Skeletal muscle tissue (tissue), 4 donors: Measurements from ENCODE around the gene AEN. TPM values are rescaled to one million over a fixed set of nuclear protein-coding genes. Genes with fewer than 3 reads are reported as not detected.

Experiments used
- H3K27ac ChIP-seq: one replicate; pipeline ENCODE4 v1.7.0; 2013; ENCODE audit warnings: mild to moderate bottlenecking, low read depth, low read length, inconsistent platforms
- H3K27me3 ChIP-seq, 3 donors: one replicate each; pipeline ENCODE4 v1.7.0; 2013; ENCODE audit warnings: low read length in 3 of 3; ENCODE audit not compliant: control insufficient read depth in 3 of 3, insufficient read depth in 3 of 3
- H3K36me3 ChIP-seq, 3 donors: one replicate each; pipeline ENCODE4 v1.7.0; 2013; ENCODE audit warnings: low read length in 3 of 3; ENCODE audit not compliant: control insufficient read depth in 3 of 3, insufficient read depth in 3 of 3
- H3K4me1 ChIP-seq, 3 donors: one replicate each; pipeline ENCODE4 v1.7.0; 2013; ENCODE audit warnings: low read length in 3 of 3, mild to moderate bottlenecking in 3 of 3; ENCODE audit not compliant: control insufficient read depth in 3 of 3, insufficient read depth in 3 of 3
- H3K4me3 ChIP-seq, 3 donors: one replicate each; pipeline ENCODE4 v1.7.0; 2013; ENCODE audit warnings: low read length in 3 of 3
- H3K9ac ChIP-seq, 3 donors: one replicate each; pipeline ENCODE4 v1.7.0; 2013; ENCODE audit warnings: low read length in 3 of 3, mild to moderate bottlenecking in 3 of 3, moderate library complexity in 2 of 3, low read depth in 1 of 3
- H3K9me3 ChIP-seq, 3 donors: one replicate each; pipeline ENCODE4 v1.7.0; 2013; ENCODE audit warnings: low read length in 3 of 3; ENCODE audit not compliant: control insufficient read depth in 3 of 3
- total RNA-seq: library from RNA; depleted of rRNA; stranded (reverse); fragments of >200 nt; gene quantifications from one replicate; pipeline ENCODE4 v1.2.3, GENCODE V29; 2014
- donor health status: Osteomylitis.

AEN gene
- total RNA-seq, 1 donor from 2014 or later, result 5.2 TPM

DNA sequence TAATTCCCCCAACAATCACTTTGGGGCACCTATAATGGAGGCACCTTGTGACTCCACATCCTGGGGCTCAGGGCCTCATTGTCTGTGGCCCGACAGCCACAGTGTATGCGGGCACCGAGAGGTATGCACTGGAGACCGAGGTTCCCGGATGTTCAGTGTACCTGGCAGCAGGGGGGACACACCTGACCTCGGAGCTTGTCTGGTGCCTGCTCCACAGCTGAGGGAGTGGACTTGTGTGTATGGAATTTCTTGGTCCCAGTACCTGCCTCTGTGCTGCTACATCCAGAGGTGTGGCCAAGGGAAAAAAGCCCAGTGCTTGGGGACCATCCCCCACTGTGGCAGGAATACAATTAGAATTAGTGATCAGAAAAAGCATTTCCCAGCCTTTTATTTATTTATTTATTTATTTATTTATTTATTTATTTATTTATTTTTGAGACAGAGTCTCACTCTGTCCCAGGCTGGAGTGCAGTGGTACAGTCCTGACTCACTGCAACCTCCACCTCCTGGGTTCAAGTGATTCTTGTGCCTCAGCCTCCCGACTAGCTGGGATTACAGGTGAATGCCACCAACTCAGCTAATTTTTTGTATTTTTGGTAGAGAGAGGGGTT is 8.8 kb upstream of the AEN start:
- Histone ChIP-seq H3K9ac (no peak overlapping the region), H3K27ac (no peak overlapping the region), H3K27me3 (peaks cover 0 to 7% (median 0%) of the 10 kb centered on the region in 3 donors), H3K36me3 (no peaks in the 10 kb centered on the region), H3K4me3 (no peak overlapping the region), H3K9me3 (no peaks in the 10 kb centered on the region), H3K4me1 (no peaks in the 10 kb centered on the region)

DNA sequence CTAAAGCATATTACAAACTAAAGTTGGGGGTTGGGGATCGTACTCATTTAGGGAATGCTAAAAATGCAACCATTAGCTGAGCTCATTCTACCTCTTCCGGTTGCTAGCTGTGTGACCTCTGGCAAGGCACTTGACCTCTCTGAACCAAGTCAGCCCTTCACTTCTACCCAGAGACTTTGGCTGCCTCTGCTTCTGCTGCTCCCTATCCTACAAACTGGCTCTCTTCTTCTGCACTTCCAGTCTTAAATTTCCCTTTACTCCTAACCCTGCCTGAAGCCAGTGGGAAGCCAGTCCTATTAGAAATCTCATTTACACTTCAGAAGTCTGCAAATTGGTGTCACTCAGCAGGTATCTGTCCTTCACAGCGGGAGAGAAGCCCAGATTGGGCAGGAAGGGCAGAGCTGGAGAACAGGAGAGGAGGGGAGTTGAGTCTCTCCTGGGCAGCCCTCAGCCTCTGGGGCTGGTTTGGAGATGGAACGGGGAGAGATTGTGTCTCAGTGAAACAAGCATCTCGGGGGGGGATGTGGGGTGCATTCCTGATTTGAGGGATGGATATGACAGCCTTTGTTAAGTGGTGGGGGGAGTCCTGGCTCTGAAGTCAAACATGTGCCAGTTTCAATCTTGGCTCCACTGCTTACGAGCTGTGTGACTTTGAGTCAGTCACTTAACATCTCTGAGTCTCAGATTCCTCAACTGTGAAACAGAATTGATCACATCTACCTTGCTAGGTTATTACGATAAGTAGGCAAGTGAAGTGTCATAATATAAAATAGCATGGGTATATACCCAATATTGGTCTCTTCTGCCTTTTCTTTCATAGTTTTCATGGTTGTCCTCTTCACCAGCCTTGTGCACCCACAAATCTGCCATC is 7.8 kb upstream of the AEN start:
- Histone ChIP-seq H3K36me3 (no peaks in the 10 kb centered on the region), H3K27me3 (no peaks in the 10 kb centered on the region), H3K4me3 (no peak overlapping the region), H3K9me3 (no peaks in the 10 kb centered on the region), H3K9ac (no peak overlapping the region), H3K27ac (no peak overlapping the region), H3K4me1 (no peaks in the 10 kb centered on the region)

DNA sequence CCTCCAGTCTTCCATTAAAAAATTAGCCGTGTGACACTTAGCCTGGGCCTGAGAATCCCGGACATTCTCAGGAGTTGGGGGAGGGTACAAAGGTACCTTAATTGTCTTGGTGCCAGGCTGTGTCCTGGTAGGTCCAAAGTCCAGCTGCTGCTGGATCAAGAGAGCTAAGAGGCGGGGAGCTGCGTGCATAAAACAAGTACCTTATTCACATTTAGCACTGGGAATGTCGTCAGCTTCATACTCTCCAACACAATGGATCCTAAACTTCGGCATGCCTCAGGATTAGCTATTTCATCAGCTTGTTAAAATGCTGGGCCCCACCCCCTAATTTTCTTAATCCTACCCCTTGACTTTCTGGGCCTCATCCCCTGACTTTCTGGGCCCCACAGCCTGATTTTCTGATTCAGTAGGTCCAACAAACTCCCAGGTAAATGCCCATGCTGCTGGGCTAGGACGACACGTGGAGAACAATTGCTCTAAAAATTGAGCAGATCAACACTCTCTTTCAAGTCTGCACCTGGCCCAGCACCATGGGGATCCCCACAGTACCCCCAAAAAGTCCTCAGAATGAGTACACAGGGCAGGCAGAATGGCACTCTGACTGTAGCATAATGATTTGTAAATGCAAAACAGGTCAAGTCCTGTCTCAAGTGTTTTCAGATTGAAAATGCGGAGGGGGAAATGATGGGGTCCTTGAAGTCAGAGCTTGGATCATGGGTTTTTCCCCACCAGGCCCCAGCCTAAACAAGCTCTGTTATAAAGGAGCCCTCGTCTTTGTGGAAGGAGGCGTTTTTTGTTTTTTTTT is 5.6 kb upstream of the AEN start:
- Histone ChIP-seq H3K36me3 (no peaks in the 10 kb centered on the region), H3K9ac (no peak overlapping the region), H3K4me3 (no peak overlapping the region), H3K4me1 (peaks cover 0 to under 1% (median 0%) of the 10 kb centered on the region in 3 donors), H3K27ac (no peak overlapping the region), H3K9me3 (no peaks in the 10 kb centered on the region), H3K27me3 (no peaks in the 10 kb centered on the region)

DNA sequence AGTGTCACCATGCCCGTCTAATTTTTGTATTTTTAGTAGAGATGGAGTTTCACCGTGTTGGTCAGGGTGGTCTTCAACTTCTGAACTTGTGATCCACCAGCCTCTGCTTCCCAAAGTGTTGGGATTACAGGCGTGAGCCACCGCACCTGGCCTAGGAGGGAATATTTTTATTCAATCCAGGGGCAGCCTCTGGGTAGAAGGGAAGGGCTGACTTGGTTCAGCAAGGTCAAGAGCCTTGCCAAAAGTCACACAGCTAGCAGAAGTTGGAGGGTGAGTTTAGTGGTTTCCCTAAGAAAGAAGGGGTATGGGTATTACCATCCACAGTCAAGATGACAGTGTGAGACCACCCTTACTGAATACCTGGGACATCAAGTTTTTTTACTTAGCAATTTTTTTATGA is 4.9 kb upstream of the AEN start:
- no peaks in the 10 kb centered on the region for H3K27me3 ChIP-seq
- H3K4me3 ChIP-seq, result no peak overlapping the region
- H3K4me1 ChIP-seq, result peaks cover 4 to 6% (median 4%) of the 10 kb centered on the region in 3 donors
- no peaks in the 10 kb centered on the region for H3K9me3 ChIP-seq
- no peak overlapping the region for H3K27ac ChIP-seq
- no peak overlapping the region for H3K9ac ChIP-seq
- H3K36me3 ChIP-seq, result no peaks in the 10 kb centered on the region

DNA sequence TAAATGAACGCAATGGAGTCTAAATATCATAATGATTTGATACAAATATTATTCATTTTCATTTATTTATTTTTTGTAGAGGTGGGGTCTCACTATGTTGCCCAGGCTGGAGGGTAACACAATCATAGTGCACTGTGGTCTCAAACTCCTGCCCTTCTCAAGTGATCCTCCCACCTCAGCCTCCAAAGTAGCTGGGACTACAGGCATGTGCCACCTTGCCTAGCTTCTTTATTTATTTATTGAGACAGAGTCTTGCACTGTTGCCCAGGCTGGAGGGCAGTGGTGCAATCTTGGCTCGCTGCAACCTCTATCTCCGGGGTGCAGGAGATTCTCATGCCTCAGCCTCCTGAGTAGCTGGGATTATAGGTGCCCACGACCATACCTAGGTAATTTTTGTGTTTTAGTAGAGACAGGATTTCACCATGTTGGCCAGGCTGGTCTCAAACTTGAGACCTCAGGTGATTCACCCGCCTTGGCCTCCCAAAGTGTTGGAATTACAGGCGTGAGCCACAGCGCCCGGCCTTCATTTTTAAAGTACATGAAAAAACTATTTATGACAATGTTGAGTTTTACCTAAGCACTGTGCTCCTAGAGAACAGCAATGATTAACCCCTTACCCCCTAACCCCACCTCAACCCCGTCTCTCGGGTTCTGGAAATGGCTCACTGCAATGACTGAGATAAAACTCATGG is 4.0 kb upstream of the AEN start:
- Histone ChIP-seq H3K4me1 (peaks cover 10 to 15% (median 11%) of the 10 kb centered on the region in 3 donors), H3K4me3 (no peak overlapping the region), H3K9ac (no peak overlapping the region), H3K27me3 (no peaks in the 10 kb centered on the region), H3K9me3 (no peaks in the 10 kb centered on the region), H3K27ac (no peak overlapping the region), H3K36me3 (no peaks in the 10 kb centered on the region)

DNA sequence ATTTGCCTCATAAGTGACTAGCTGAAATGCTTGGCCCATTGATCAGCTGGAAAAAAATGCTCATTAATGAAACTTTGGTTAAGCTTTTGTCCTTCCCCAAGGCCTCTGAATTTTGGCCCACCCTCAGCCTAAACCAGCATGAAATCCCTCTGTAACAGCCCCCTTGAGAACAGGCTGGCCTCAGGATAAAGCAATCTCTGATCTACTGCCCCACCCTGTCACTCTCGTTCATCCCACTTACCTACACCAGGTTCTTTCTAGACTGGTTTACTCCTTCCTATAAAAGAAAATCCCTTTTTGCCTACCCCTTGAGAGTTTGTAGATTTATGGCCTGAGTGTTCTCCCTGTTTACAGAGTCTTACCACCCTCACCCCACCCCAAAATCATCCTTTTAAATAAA is 3.4 kb upstream of the AEN start:
- no peaks in the 10 kb centered on the region for H3K36me3 ChIP-seq
- H3K4me3 ChIP-seq, result no peak overlapping the region
- no peaks in the 10 kb centered on the region for H3K9me3 ChIP-seq
- peaks cover 14 to 21% (median 15%) of the 10 kb centered on the region in 3 donors for H3K4me1 ChIP-seq
- H3K9ac ChIP-seq, result no peak overlapping the region
- no peaks in the 10 kb centered on the region for H3K27me3 ChIP-seq
- H3K27ac ChIP-seq, result no peak overlapping the region

DNA sequence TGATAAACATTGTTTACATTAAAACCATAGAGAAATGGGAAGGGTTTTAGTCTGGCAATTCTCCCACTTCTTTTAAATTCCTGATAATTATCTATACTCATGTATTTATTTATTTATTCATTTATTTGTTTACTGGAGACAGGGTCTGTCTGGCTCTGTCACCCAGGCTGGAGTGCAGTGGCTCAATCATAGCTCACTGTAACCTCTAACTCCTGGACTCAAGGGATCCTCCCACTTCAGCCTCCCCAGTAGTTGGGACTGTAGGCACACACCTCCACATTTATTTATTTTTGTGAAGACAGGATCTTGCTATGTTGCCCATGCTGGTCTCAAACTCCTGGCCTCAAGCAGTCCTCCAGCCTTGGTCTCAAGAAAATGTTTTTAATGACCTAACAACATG is 2.5 kb upstream of the AEN start:
- H3K27me3 ChIP-seq, result no peaks in the 10 kb centered on the region
- H3K4me1 ChIP-seq, result peaks cover 14 to 30% (median 15%) of the 10 kb centered on the region in 3 donors
- no peaks in the 10 kb centered on the region for H3K36me3 ChIP-seq
- H3K9me3 ChIP-seq, result no peaks in the 10 kb centered on the region
- H3K27ac ChIP-seq, result no peak overlapping the region
- H3K4me3 ChIP-seq, result no peak overlapping the region
- no peak overlapping the region for H3K9ac ChIP-seq

DNA sequence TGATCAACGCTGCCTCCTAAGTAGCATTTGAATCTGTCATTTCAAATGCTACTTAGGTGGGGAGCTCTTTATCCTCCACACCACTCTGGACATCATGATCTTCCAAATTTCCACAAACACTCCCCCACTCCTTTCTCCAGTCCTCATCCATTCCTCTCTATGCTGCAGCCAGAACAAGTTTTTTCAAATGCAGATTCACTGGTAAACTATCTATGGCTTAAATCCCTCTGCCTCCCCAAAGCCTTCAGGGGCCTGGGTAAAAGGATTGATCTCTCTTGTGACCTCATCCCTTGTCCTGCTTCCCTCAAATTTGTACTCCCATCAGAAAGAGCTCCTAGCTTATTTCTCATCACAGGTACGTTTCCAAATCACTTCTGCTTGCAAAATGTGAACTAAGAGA is 1.3 kb upstream of the AEN start:
- no peak overlapping the region for H3K4me3 ChIP-seq
- no peaks in the 10 kb centered on the region for H3K9me3 ChIP-seq
- H3K27ac ChIP-seq, result no peak overlapping the region
- no peak overlapping the region for H3K9ac ChIP-seq
- no peaks in the 10 kb centered on the region for H3K27me3 ChIP-seq
- peaks cover 17 to 38% (median 18%) of the 10 kb centered on the region in 3 donors for H3K4me1 ChIP-seq
- no peaks in the 10 kb centered on the region for H3K36me3 ChIP-seq

DNA sequence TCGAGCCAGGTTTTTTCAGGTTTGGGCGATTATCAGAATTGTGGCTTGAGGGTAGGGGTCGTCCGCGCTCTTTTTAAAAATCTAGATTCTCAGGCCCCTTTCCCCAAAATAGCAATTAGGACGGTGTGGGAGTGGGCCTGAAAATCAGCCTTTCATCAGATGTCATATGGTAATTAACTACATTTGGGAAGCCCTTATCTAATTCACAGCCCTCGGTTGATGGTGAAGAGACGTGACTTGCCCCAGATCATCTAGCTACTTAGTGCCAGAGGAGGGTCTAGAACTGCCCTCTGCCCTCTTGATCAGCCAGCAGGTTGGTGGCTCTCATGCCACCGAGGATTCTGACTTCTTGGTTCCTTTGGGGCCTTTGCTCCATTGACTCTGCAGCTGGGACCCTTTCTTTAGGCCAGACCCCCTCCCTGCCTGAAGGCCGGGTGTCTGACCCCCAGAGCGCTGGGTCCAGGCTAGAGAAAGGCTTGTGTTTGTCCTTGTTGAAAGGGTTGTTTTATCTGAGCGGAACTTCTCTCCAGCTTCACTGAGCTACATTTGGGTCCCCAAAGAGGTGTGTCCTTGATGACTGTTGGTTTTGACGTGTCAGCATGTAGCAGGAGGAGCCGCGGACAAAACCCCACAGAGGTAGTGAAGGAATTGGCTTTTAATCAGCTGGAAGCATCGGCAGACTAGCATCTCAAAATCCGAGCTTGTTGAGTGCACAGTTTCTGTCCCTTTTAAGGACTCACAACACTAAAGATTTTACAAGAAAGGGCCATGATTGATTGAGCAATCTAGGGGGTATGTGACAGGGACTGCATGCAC is 857 bp downstream of the AEN start:
- peak overlapping the region; percentile 82 to 90 (median 85) for H3K4me3 ChIP-seq
- no peaks in the 10 kb centered on the region for H3K27me3 ChIP-seq
- peak overlapping the region; percentile 73 to 91 (median 79) for H3K9ac ChIP-seq
- peak overlapping the region; percentile 85 for H3K27ac ChIP-seq
- H3K9me3 ChIP-seq, result no peaks in the 10 kb centered on the region
- H3K4me1 ChIP-seq, result peaks cover 17 to 42% (median 18%) of the 10 kb centered on the region in 3 donors
- H3K36me3 ChIP-seq, result peaks cover 6 to 9% (median 7%) of the 10 kb centered on the region in 3 donors
